HL-60 (cell line): ENCODE results near the gene SNX5.

ENCODE experiments used
- POLR2AphosphoS5 ChIP-seq: IDR thresholded peaks from 2 replicates; pipeline ENCODE4 v1.6.1; 2012; ENCODE audit warnings: low read depth
- TF ChIP-seq, protein P1 (sequence below): IDR thresholded peaks from one replicate; pipeline ENCODE4 v1.5.1; 2011; ENCODE audit warnings: low read length, control low read depth, inconsistent platforms; ENCODE audit not compliant: insufficient read depth

DNA sequence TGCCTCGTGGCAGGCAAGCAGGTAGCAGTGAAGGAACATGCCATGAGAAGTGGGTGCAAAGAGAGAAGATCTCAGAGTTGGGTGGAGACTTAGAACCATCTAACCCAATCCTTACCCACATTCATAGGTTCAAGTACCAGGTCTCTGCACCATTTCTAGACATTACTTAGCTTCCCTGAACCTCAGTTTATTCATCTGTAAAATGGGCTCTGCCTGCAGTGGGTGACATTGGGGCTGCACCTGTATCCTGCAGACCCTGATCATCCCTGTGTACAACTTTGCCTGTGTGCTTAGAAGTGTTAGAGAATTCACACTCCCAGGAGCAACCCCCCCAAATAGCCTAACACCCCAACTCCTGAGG, 42.7 kb downstream of the SNX5 start:
- TF ChIP-seq POLR2AphosphoS5 = no peak
- TF ChIP-seq, protein P1, sequence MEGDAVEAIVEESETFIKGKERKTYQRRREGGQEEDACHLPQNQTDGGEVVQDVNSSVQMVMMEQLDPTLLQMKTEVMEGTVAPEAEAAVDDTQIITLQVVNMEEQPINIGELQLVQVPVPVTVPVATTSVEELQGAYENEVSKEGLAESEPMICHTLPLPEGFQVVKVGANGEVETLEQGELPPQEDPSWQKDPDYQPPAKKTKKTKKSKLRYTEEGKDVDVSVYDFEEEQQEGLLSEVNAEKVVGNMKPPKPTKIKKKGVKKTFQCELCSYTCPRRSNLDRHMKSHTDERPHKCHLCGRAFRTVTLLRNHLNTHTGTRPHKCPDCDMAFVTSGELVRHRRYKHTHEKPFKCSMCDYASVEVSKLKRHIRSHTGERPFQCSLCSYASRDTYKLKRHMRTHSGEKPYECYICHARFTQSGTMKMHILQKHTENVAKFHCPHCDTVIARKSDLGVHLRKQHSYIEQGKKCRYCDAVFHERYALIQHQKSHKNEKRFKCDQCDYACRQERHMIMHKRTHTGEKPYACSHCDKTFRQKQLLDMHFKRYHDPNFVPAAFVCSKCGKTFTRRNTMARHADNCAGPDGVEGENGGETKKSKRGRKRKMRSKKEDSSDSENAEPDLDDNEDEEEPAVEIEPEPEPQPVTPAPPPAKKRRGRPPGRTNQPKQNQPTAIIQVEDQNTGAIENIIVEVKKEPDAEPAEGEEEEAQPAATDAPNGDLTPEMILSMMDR = no peak
